ENCODE measurements around the gene ADD2.
"Not testable (repeated sequence)": the region's sequence is repeated elsewhere in the genome, so short reads cannot be mapped to it uniquely, and the experiment has no call there.

The ADD2 gene

DNA sequence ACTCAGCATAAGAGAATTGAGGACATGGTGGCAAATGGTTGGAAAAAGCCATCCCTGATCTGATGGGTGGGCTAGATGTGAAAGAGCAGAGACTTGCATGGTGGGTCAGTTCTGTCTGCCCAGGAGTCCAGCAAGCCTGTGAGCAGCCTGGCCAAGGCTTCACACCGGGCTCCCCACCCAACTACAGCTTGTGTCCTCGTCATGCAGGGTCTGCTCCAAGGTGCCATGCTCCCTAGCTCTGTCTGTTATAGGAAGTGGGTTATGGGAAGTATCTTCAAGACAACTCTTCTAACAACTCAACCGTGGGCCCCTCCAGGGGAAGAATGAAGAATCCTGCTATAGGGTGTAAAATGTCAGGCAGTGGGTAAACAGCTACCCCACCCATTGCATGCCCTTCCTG lies 97.4 kb downstream of the ADD2 start:
- no peak for DNase-seq (ENCODE audit: low spot score)

DNA sequence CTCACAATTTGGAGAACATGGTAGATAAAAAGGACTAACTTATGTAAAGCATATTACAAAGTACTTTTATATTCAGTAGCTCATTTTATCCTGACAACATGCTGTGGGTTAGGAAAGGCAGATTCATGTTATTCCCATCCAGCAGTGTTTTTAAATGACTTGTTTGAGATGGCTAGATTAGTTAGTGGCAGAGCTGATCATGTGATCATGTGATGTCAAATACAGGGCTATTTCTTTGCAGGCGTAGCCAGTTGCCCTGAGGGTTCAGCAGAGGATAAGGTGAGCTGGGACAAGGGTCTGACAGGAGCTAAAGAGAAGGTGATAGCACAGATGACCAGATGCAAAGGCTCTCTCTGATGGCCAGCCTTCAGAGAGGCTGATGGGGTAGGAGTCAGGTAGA lies 97.8 kb downstream of the ADD2 start:
- no peak for DNase-seq (ENCODE audit: low spot score)

DNA sequence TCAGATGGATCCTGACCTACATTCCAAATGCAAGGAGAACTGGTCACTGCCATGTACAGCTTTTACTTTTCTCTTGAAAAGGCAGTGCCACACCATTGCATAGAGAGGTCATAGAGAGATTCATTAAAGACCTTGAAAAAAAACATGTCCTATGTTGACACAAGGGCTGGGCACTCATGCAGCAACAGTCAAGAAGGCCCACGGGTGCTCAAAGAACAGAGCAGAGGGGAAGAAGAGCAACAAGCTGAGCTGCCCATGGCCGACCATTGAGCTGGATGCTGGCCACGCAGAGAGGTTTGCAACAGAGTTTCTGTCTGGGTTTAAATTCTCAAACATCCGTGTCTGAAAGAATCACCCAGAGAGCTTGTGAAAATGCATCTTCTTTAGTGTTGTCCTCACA lies 99.1 kb downstream of the ADD2 start:
- no peak for DNase-seq (ENCODE audit: low spot score)

DNA sequence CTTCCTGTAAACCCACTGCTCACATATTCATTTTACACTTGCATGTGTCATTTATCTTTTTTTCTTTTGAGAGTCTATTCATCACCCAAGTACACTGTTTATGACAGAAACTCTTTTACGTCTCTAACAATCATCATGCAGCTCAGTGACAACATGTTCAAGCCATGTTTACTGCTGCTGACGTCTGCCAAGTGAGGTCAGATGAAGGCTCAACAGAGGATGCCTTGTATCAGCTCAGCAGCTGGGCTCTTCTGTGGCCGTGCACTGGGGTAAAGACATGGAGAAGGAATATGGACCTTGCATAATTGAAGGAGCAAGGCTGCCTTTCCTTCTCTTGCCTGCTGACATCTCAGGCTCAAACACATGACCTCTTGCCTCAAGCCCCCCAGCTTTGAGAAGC lies 99.6 kb downstream of the ADD2 start:
- DNase-seq (ENCODE audit: low spot score), result no peak

DNA sequence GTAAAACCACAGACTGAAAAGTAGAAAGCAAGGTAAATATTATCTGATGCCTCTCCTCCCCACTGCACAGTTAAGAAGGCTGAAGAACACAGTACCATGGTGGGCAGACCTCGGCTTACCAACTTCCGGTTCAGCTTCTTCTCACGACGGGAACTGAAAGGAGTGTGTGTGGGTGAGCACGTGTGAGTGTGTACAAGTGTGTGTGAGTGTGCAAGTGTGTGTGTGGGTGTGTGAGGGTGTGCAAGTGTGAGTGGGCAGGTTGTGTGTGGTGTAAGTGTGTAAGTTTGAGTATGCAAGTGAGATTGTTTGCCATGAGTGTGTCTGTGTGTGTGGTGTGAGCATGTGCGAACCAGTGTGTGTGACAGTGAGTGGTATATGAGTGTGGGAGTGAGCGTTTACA lies 103.5 kb downstream of the ADD2 start:
- no peak for DNase-seq (ENCODE audit: low spot score)

DNA sequence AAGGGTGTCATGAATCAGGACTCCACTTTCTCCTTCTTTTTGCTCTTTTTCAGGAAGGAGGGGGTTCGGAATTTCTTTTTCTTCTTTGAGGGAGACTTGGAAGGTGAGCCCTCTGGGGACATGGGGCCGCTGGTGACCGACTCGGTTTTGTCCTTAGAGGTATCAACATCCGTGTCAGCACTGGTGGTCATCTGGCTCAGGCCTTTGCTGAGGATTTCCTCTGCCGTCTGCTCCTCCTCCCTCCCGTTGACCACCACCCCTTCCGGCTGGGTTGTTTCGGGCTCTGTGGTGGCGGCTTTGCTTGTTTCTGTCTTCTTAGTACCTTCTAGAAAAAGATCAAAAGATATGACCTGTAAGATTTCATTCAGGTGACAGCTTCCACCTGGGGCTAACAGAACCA lies 104.6 kb downstream of the ADD2 start:
- DNase-seq (ENCODE audit: low spot score), result no peak

DNA sequence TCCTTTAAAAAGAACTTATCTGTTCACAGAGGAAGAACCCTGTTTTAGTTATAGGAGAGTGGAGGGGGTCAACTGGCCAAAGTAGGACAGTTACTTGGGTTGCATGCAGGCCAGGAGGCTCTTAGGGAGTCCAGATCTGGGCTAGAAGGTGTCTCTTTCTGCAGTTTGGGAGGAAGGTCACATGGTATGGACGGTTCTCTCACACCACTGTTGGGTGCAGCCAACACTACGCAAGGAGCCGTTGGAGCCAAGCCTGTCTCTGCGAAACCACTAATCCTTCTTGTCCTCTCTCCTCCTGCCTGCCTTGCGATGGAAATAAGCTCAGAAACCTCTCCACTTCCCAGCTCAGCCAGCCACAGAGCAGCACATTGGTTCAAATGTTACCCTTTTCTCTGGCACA lies 108.4 kb downstream of the ADD2 start:
- no peak for DNase-seq (ENCODE audit: low spot score)

DNA sequence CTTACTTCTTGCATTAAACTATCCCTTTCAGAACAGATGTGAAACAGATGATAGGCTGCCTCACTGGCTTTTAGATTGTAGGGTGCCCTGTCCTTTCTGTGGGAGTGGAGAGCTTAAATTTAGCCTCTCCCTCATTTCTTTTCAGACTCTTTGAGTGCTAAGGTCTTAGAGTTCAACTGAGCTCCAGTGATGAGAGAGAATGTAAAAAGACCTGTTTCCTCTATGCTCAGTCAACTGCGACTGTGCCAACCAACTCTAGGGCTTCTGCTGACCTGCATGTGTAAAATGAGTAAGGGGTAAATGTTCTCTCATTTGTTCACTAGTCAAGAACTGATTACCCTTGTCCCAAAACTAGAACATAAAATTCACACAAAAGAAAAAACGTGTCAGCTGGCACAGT lies 109.5 kb downstream of the ADD2 start:
- DNase-seq (ENCODE audit: low spot score), result no peak

DNA sequence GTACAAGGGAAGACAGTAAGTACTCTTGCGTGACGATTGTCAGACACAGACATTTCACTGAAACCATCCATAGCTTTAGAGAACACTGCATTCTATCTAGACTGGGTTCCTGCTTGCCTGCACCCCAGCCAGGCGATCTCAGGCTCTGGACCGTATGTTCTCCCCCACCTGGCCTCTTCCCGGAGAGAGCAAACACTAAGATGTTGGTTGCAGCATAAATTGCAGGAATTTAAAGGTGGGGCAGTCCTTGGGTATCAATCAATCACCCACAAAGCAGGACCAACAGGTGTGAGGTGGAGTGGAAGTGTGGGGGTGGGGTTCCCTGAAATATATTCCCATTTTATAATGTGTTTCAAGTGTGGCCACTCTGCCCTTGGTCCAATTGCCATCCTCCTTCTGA lies 110.8 kb downstream of the ADD2 start:
- no peak for DNase-seq (ENCODE audit: low spot score)

DNA sequence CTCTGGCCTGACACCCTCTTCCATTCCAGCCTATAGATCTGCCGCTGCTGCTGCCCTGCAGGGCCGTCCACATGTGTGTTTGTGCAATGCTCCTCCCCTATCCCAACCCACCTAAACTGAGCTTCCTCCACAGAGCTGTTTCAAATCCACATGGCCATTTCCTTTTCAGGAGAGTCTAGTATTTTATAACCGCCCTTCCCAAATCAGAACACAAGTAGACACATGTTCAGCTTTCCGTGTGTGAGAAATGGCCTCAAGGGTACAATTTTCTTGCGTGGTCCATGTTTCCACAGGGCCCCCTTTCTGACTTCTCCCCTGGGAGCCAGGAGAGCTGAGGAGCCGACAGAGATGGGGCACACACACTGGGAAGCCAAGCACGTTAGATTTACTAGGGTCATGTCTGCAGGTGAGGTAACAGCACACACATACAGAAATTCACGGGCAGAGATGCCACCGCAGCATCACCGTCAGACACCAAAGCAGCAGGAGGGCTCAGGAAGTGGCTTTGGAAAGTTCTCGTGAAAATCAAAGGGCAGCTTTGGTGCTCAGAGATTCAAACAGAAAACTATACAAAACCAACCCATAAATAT lies 111.5 kb downstream of the ADD2 start:
- DNase-seq (ENCODE audit: low spot score), result no peak

DNA sequence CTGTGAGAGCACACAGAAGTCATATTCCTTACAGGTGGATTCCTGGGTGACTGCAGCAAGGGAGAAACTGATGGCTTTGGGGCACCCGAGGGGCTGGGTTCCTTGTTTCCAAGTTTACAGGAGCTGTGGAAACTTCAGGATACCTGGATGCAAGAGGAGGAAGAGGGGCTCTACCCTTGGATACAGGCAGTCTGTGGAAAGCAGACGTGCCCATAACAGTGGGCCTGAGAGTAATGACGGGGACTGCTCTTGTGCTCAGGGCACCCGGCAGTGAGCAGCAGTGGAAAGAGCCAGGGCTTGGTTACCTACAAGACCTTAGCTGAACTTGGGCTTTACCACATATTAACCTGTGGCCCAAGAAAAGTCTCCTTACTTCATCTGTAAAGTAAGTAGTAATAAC lies 112.2 kb downstream of the ADD2 start:
- no peak for DNase-seq (ENCODE audit: low spot score)

DNA sequence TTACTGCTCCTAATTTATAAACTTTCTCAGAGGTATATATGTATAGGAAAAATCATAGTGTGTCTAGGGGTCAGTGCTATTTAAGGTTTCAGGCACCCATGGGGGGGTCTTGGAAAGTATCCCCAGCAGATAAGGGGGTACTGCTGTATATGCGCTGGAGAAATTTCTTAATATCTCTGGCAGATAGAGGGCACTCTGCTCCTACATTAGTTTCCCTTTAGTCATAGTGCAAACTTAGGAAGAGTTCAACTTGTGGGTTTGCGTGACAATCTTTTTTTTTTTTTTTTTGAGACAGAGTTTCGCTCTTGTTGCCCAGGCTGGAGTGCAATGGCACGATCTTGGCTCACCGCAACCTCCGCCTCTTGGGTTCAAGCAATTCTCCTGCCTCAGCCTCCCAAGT lies 112.8 kb downstream of the ADD2 start:
- not testable (repeated sequence) for DNase-seq (ENCODE audit: low spot score)

DNA sequence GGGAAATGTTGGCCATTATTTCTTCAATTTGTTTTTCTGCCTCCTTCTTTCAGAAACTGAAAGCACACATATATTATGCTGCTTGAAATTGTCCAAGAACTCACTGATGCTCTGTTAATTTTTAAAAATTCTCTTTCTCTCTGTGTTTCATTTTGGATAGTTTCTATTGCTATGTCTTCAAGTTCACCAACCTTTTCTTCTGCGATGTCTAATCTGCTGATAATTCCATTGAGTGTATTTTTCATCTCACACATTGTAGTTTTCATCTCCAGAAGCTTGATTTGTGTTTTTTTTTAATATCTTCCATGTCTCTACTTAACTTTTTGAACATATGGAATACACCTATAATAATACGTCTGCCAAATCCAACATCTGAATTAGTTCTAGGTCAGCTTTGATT lies 116.3 kb downstream of the ADD2 start:
- DNase-seq (ENCODE audit: low spot score), result no peak

DNA sequence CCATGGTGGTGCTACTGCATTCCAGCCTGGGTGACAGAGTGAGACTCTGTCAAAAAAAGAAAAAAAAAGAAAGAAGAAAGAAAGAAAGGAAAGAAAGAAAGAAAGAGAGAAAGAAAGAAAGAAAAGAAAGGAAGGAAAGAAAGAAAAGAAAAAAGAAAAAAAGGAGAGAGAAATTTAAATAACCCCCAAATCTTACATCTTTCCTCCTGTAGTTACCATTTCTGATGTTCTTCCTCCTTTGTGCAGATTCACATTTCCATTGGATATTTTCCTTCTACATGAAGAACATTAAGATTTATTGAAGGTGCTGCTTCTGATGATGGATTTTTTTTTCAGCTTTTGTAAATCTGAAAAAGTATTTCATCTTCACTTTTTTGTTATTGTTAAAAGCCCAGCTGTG lies 117.0 kb downstream of the ADD2 start:
- no peak for DNase-seq (ENCODE audit: low spot score)

DNA sequence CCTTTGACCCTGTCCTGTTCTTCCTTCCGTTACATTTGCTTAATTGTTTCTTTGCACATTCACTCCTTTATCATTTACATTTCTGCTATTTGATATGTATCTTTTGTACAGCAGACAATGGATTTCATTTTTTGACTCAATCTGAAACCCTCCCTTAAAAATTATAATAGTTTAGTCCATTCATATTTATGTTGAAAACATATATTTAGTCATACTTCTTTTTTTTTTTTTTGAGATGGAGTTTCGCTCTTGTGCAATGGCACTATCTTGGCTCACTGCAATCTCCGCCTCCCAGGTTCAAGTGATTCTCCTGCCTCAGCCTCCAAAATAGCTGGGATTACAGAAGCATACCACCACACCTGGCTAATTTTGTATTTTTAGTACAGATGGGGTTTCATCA lies 119.0 kb downstream of the ADD2 start:
- DNase-seq (ENCODE audit: low spot score), result no peak

DNA sequence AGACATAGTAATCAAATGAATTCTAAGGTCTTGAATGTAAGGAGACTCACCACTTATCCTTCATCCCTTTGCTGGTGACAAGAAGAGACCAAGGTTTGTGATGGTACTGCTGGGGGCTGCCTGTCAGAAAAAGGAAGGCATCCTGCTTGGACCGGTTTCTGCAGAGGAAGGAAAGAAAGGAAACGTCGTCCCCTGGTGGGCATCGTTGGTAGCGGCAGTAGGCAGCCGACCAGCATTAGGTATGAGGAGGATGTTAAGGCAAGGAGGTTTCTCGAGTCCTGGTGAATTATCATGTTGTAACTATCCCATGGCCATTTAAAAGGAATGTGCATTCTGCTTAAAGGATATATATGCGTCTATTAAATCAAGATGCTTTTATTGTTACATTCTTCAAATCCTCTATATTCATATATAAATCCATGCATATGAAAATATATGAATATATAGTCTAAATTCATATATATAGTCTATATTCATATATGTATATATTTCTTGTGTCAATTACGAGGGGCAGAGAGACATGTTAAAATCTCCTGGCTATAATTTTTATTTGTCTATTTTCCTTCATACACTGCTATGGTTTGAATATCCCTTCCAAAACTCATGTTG lies 120.0 kb downstream of the ADD2 start:
- peak; percentile 58 for DNase-seq (ENCODE audit: low spot score)

DNA sequence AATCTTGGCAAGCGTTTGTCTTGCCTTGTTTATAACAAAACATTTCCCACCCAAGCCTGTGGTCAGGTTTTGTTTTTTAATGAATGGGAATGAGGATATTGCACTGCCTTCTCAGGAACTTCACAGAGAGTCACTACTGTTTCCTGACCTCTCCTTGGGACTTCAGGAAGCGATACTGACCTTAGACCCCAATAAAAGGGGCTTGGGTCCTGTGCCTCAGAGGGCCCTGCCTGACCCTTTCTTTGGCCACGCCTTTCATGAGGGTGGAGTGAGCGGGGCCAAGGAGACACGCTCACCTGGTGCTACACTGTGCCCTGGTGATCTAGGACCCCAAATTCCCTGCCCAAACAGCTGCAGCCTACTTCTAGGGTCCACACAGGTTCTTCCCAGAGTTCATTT lies 121.6 kb downstream of the ADD2 start:
- no peak for DNase-seq (ENCODE audit: low spot score)

DNA sequence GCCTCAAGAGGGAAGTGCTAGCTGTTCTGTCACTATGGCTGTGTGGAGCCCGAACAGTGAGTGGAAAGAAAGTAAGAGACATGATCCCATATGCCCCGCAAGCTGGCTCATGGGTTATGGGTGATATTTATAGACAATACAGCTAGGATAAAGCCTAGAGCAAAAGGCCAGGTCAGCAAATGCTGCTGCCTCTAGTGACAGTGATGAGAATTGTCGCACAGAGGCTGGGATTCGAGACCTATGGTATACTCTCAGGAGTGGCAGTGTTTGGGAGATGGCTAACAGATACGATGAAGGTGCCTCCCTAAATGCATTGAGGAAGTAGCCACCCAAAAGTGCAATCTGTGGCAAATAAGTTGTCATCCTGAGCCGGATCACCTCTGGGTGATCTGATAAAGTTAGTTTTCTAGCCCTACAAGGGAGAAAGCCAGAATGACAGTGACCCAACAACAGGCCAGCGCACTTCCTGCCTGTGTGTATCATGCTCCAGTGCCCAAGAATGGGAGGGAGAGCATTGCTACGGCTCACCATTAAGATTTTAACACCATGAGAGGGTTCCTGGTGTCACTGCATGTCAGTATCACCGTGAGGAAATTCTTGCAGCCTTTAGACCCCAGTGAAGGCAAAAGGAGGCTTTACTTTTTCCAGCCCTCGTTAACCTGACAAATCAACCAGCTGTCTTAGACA lies 122.1 kb downstream of the ADD2 start:
- peak; percentile 24 for DNase-seq (ENCODE audit: low spot score)

DNA sequence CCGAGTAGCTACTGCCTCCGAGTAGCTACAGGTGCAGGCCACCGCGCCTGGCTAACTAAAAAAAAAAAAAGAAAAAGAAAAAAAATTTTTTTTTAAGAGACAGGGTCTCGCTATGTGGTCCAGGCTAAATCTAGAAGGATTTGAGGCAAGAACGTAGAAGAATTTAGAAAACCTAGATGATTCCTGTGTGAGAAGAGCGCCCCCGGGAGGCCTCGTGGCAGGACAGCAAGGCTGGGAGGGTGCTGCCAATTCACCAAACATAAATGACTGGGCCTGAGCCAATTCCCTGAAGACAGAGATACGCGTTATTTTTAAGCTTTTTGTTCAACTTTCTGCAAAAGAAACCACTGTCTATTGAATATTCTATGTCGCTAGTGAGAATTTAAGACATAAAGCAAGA lies 124.3 kb downstream of the ADD2 start:
- peak; percentile 30 for DNase-seq (ENCODE audit: low spot score)

DNA sequence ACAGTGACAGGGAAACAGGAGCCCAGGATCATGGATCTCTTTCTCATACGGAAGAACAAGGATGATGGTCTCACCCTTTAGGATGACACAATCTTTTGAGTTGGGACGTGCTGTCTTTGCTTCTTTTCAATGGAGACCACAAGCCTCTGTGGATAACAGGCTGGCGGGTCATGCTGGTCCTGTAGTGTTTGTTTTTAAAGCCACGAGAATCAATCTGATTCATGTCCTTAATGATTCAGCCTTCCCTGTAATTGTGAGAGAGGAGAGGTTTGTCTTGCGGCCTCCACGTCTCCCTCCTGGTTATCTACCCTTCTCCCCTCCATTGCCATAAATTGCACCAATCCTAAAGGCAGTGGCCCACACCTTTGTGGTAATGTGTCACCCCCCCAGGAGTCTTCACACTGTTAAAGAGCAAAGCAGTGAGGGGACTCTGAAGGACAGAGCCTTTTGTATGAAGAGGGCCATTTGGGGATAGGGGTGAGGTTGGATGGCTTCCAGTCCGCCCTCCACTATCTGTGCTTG lies 126.7 kb downstream of the ADD2 start:
- DNase-seq (ENCODE audit: low spot score), result no peak

DNA sequence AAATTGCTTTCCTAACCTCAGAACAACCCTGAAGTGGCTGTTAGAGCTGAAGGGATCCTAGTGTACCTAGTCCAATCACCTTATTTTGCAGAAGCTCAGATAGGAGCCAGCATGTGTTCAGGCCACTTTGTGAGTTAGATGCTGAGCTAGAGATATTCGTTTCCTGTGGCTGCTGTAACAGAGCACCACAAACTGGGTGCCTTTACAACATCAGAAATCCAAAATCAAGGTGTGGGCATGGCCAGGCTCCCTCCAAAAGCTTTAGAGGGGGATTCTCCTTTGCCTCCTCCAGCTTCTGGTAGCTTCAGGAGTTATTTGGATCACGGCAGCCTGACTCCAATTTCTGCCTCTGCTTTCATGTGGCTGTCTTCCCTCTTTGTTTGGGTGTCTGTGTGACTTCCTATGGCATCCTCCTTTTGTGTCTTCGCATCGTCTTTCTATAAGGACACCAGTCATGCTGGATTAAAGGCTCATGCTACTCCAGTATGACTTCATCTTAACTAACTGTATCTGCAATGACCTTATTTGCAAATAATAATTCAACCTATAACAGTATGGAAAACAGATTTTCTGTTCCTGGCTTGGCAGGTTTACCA lies 128.1 kb downstream of the ADD2 start:
- no peak for DNase-seq (ENCODE audit: low spot score)

DNA sequence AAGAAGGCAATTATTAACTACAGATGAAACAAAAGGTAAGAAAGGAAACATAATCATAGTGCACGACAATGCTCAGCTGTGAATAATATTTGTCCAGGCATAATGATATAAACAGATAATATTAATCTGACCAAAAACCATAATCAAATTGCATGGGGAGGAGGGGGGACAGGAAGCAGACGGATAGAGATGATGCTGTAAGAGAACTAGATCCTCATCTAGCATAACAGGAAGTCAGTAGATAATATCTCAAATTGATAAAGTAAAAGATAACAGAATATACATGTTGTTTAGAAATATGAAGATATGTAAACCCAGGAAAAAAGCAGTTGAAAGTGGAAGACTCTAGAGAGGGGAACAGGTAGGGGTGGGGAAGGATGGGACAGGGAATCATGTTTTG lies 129.4 kb downstream of the ADD2 start:
- no peak for DNase-seq (ENCODE audit: low spot score)

DNA sequence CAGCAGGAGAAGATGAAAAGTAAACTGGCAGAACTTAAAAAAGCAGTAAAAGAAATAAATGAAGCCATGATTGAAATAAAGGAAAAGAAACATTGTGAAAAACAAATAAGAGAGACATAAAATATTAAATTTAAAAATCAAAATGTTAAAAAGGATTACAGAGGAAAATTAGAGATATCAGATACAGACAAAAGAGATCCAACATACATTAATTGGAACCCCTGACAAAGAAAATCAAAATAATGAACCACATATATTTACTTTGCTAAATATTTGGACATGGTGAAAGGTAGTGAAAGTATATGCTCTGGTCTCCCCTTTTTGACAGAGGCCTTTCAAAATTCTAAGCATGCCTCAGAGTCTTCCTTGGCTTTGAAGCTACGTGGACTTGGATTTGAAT lies 134.5 kb downstream of the ADD2 start:
- DNase-seq (ENCODE audit: low spot score), result no peak
